Retinal pigment epithelial cell (primary cell): ENCODE data around the gene ARHGAP27.

Experiments used
- DNase-seq: peaks from one replicate; pipeline ENCODE4 v3.0.0-alpha.2; 2010; ENCODE audit warnings: low read depth
- H3K4me3 ChIP-seq: 2 replicates; pipeline ENCODE4 v1.5.1; 2011; ENCODE audit warnings: mild to moderate bottlenecking, low read length, control low read depth, moderate library complexity
- CTCF ChIP-seq: conservative IDR thresholded peaks from 2 replicates; pipeline ENCODE4 v1.5.1; 2011; ENCODE audit warnings: low read depth, low read length, control low read depth, inconsistent platforms

The ARHGAP27 gene

GRCh38 chr17:45384047-45384788 is 48.5 kb downstream of the ARHGAP27 start:
- TF ChIP-seq CTCF = no peak
- H3K4me3 ChIP-seq = no peak overlapping the region
- DNase-seq = no peak

GRCh38 chr17:45383003-45383402 is 49.7 kb downstream of the ARHGAP27 start:
- DNase-seq = no peak
- no peak for TF ChIP-seq CTCF
- H3K4me3 ChIP-seq = no peak overlapping the region

GRCh38 chr17:45382226-45382625 is 50.4 kb downstream of the ARHGAP27 start:
- no peak overlapping the region for H3K4me3 ChIP-seq
- DNase-seq = no peak
- no peak for TF ChIP-seq CTCF

GRCh38 chr17:45380991-45381390 is 51.7 kb downstream of the ARHGAP27 start:
- TF ChIP-seq CTCF = no peak
- H3K4me3 ChIP-seq = no peak overlapping the region
- DNase-seq = no peak

- no peak overlapping the region for H3K4me3 ChIP-seq
- DNase-seq = no peak
- TF ChIP-seq CTCF = no peak
Observed at GRCh38 chr17:45380046-45380765, 52.5 kb downstream of the ARHGAP27 start.

- TF ChIP-seq CTCF = no peak
- no peak overlapping the region for H3K4me3 ChIP-seq
- no peak for DNase-seq
Observed at GRCh38 chr17:45377401-45377800, 55.3 kb downstream of the ARHGAP27 start.
